Hippocampal formation (tissue), 2 donors: ENCODE results near the gene MAP3K1.
"Not testable (repeated sequence)": the region's sequence is repeated elsewhere in the genome, so short reads cannot be mapped to it uniquely, and the experiment has no call there.

Experiments used
- DNase-seq, 2 donors: peaks; one replicate each; lab custom pipeline; 2025; lab: John Stamatoyannopoulos, UW

MAP3K1 gene

GRCh38 chr5:56814963-56815657 lies at the start of gene MAP3K1:
MAP3K1 (plus strand) TSS chr5:56815549; CDS start chr5:56815574, 25 bp downstream.
- peak; percentile 57 to 74 for DNase-seq

DNA sequence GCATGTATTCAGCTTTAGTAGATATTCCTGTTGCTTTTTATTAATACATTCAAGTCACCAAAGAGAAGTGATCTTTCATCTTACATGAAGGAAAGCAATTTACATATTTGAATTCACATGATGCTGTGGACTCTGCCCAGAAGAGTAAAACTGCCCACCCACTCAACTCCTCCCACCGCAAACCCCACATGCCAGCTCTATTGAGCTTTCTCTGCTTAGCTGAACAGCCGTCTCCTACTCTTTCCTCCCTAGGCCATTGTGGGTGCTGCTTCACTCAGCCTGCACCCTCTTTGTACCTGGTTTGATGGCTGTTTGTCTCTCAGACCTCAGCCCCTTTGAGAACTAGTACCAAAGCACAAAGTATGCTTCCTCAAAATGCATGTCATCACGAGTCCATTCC lies 48.4 kb upstream of the MAP3K1 start:
- no peak for DNase-seq

DNA sequence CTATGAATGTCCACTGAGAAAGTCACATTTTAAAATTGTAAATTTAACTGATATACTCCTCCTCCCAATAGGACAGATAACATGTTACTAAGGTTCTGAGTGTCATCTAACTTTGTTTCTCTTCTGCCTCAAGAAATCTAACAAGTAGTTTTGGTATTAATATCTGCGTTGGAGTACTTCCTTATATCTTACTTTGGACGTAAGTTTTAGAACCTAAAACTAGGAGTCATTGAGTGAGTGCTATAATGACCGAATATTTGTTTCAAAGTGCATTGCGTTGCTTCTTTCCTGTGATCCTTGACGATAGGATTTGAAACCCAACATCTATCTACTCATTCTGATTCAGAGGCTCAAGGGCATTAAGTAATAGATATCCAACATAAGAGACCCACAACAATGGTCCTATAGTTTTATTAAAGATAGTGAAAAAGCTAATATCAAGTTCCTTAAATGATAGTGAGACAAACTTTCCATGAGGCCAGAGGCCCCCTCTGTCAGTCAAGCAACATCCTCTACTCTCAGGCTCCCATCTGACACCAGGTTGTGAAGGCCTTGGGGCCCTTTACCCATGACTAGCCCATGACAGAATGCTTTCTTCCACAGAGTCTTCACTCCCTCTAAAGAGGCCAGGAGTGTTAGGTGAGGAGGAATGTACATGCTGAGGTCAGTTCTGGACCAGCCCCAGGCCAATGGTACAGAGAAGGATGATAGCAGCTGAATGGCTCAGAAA lies 45.3 kb upstream of the MAP3K1 start:
- DNase-seq: no peak

DNA sequence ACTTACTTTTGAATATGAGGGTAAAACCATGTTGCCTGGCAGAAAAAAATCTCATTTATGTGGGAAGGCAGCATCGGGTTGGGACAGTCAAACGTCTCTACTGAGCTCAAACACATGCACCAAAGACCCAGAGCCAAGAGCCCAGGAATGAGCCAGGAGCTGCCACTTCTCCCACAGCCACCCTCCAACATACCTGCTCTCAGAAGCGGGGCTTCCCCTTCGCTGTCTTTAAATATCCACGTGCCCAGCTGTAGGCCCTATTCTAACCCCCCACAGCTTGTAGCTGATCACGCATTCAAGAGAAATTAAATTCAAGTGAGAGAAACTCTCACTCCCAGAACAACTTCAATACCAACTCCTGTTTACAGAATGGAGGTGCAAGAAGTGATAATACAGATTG lies 42.6 kb upstream of the MAP3K1 start:
- DNase-seq: no peak

DNA sequence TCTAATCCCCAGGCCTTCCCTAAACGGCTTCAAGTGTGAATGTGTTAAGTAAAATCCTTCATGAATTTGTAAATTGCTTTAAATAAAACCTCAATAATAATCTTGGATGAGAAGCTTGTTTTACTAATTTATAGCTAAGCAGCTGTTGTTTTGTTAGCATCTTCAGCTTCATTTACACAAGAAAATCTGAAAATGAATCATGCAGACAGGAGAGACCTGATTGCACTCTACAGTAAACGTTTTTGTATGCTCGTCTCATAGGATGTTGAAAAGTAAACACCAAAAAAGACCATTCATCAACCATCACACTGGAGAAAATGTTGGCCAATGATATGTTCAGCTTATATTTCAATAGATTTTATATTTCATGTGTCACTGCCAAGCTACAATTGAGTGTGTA lies 40.4 kb upstream of the MAP3K1 start:
- no peak for DNase-seq

GRCh38 chr5:56776212-56776846 lies 39.0 kb upstream of the MAP3K1 start:
- not testable (repeated sequence) for DNase-seq

GRCh38 chr5:56783261-56783660 lies 32.1 kb upstream of the MAP3K1 start:
- DNase-seq: no peak

GRCh38 chr5:56786346-56786745 lies 29.0 kb upstream of the MAP3K1 start:
- no peak for DNase-seq

- no peak for DNase-seq
These were observed 24.0 kb upstream of the MAP3K1 start for GRCh38 chr5:56791396-56791795.

GRCh38 chr5:56798521-56798920 lies 16.8 kb upstream of the MAP3K1 start:
- no peak for DNase-seq

GRCh38 chr5:56800186-56800585 lies 15.2 kb upstream of the MAP3K1 start:
- DNase-seq: no peak

DNA sequence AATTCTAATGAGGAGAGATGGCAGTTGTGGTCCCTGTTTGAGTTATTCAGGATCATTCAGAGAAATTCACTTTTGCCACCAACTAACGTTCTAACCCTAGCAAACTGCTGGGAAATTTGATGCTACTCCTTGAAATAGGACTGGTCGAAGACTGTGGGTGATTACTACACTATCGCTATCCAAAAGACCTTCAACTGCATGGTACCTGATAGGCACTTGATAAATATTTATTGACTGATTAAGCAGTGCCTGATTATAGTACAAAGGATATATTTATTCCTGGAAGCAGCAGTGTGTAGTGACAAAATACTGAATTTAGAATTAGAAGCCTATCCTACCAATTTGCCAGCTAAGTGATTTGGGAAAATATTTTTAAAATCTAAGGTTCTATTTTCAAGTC lies 14.1 kb upstream of the MAP3K1 start:
- DNase-seq: no peak

GRCh38 chr5:56802205-56802604 lies 13.1 kb upstream of the MAP3K1 start:
- no peak for DNase-seq

DNA sequence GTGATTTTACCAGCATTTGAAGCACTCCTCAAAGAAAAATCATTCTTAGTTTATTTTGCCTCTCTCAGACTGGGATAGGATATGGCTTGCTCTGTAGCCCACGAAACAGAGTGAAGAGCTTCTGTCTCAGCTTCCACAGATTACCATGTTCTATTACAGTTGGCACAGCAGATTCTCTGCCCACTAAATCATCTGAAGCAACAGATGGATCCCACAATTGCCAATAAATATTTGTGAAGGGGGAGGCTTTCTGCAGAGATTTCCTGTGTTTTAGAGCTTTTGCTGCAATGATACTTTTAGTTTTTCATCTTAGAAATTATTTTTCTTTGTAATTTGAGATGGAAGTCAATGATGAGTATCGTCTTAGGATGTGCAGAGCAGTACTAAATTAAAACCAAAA lies 12.3 kb upstream of the MAP3K1 start:
- DNase-seq: no peak

- DNase-seq: no peak
These were observed 11.5 kb upstream of the MAP3K1 start for GRCh38 chr5:56803894-56804293.

DNA sequence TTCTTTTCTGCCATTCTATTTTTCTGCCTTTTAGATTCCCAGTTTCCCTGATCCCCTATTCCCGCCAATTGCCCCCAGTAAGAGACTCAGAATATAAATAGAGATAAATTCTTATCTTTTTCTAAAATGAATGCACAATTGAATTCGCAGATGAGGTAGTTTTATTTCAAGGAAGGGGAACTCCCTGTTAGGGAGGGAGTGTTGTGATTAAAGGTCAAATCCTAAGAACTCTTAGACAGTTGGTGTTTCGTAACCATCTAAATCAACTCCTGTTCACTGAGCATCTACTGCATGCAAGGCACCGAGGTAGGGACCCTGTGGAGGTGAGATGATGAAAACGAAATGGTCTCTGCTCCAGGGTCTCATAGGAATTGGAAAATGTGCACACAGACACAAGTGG lies 7.7 kb upstream of the MAP3K1 start:
- DNase-seq: no peak

DNA sequence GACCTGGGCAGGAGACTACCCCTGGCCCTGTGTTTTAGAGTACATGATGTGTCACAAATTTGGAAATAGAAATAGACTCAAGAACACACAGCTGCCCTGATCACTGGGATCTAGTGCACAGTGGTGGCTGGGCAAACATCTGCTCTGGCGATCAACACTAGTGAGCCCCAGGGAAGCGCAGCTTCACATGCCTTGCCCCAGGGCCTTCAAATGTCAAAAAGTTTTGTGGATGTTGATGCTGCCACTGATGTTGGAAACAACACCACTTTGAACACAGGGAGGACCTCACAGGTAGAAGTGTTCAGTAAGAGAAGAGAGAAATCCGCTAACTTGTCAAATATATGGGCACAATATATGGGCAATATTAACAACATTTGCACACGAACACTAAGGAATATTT lies 7.1 kb upstream of the MAP3K1 start:
- DNase-seq: no peak

- no peak for DNase-seq
These were observed 4.5 kb upstream of the MAP3K1 start for GRCh38 chr5:56810826-56811225.

- DNase-seq: no peak
These were observed 3.2 kb upstream of the MAP3K1 start for GRCh38 chr5:56812110-56812509.

DNA sequence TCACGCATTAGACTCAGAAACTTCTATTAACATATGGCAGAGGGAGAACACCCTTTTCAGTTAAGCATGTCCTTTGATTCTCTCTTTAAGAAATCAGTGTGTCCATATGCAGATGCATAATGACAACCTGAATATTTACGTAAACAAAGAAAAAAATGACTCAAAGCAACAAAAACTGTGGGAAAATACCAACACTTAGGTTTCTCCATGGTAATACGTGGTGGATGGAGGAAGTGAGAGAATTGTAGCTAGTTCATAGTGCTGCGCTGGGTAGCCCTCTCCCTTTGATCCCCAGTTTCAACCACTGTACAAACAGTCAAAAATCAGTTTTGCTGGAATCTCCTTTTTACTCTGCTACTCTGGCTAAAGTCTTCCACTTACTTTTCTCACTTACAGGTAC lies 2.0 kb upstream of the MAP3K1 start:
- DNase-seq: no peak

DNA sequence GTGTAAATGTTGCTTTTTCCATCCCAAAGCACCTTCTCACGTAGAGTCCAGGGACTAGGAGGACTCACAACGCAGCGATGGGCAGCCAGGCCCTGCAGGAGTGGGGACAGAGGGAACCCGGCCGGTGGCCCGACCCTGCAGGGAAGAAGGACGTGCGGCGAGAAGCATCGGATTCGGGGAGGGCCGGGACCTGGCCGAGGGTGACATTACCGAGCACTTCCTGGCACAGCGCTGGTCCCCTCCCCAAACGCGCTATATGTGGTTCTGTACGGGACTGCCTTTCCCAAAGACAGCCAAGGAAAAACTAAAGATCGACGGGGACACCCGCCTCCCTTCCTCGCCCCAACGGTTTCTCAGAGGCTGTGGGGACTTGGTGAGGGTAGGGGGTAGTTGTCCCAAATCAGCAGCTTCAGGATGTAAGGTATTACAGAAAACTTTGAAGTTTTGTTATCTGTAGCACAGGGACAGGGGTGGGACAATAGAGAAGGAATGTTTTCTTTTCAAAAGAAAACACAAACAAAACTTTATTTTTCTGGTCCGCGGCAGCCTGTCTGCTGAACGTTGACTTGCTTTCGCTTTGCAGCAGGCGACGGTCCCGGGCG lies 887 bp upstream of the MAP3K1 start:
- no peak for DNase-seq

GRCh38 chr5:56815658-56816545 lies 553 bp downstream of the MAP3K1 start:
- DNase-seq: peak; percentile 56 to 70
